GM19240 (cell line): Measurements from ENCODE around the gene LRAT.

Experiments
- DNase-seq: peaks from one replicate; pipeline ENCODE4 v3.0.0; 2011; ENCODE audit warnings: low spot score; ENCODE audit not compliant: insufficient read length

The LRAT gene

GRCh38 chr4:154760895-154761294 lies 17.1 kb downstream of the LRAT start:
- no peak for DNase-seq

- no peak for DNase-seq
These were observed 34.5 kb downstream of the LRAT start for GRCh38 chr4:154778264-154778663.

GRCh38 chr4:154779362-154779947 lies 35.7 kb downstream of the LRAT start:
- no peak for DNase-seq

GRCh38 chr4:154781126-154781982 lies 37.6 kb downstream of the LRAT start, which contains the start of gene RBM46:
RBM46 (plus strand) TSS chr4:154781272; CDS start chr4:154796753, 15,481 bp downstream.
- DNase-seq: no peak

- DNase-seq: no peak
These were observed 38.1 kb downstream of the LRAT start for GRCh38 chr4:154781983-154782293.
